ENCODE measurements around the gene CAMK2N1.

CAMK2N1 gene

DNA sequence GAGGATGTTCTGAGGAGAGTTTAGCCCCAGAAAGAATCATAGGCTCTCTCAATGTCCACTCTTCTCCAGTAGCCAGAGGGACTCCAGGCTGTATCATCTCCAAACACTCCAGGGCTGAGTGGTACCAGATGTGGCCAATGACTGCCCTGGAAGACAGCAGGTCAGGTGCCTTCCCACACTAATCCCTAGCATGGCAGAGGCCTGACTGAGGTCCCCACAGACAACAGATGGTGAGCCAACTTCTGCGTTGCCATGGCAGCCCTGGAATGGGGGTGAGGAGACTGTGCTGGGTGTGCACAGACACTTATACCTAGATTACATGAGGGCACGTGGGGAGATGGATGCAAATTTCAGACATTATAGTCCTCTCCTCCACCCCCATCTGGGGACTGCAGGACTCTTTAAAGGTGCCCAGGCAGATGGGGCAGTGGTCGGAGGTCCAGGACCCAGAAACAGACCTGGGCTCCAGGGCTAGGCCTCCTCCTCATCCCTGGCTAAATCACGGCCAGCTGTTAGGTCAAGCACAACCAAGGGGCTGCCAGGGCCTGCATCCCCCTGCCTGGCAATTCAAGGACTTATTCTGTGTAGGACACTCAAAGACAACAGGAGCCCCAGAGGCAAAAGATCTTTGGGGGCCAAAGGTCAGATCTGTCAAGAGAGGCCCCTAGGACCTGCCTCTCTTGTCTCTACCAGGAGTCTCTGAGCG is 42.9 kb downstream of the CAMK2N1 start:
- DNase-seq, result no peak

DNA sequence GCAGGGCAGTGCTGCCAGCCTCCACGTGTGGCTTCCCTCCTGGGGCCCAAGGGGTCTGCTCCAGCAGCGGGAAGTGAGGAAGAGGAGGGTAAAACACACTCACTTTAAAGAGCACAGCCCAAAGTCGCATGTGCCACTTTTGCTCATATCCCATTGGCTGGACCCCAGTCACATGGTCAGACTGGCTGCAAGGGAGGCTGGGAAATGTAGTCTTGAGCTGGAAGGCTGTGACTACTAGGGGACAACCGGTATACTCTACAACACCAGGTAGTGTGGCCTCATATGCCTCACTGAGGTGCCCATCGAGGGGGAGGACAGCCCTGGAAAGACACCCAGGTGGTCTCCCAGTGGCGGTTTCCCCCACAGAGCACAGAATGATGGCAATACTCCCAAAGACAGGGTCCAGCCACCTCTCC is 45.2 kb downstream of the CAMK2N1 start:
- peak; percentile 29 for DNase-seq

DNA sequence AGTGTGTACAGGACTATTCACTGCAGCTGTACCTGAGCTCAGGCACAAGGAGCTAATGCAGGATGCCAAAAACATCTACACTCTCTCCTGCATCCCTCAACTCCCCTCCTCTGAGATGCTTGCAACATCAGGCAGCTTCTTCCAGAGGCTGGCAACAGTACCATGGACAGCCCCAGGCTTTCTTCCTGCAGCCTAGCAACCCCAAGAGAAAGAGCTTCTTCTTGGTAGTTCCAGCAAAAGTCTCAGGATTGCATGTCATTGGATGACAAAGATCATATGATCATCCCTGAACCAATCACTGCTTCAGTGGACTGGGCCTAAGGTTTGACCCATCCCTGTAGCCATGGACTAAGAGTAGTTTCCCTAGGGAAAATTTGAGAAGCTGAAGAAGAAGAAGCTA is 46.7 kb downstream of the CAMK2N1 start:
- no peak for DNase-seq

DNA sequence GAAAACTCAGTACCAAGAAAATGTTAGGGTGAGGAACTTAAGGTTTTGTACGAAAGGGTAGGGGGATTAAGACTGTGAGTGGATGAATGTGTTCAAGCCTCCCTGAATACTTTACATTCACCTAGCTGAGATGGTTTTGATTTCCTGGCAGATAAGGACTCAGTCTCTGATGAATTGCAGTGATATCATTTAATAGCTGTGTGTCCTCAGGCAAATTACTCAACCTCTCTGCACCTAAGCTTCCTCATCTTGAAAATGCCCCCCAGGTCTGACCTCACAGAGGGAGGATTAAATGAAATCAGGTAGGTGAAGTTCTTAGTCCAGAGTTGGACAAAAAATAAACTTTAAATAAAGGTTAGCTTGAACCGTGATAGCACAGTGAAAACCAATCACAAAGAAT is 48.4 kb downstream of the CAMK2N1 start:
- no peak for DNase-seq

DNA sequence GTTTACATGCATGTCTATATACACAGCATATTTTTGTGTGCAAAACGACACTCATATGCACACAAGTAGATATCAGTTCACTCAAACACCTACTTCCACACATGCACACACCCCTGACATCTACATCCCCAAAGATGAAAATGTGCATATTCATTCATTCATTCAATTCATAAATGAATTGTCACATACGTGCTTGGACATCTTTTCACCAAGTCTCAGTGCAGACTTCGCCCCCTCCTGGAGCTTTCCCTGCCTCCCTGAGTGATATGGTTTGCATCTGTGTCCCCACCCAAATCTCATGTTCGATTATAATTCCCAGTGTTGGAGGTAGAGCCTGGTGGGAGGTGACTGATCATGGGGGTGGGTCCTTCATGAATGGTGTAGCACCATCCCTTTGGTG is 53.1 kb downstream of the CAMK2N1 start:
- DNase-seq, result no peak

Measured in NCI-H510A treated with DMSO at 0.1 percent for 48 hours (cell line).